IMR-90 (cell line): ENCODE results near the gene LYZL2. TPM values are rescaled to one million over a fixed set of nuclear protein-coding genes. Genes with fewer than 3 reads are reported as not detected.

Source experiments
- ATAC-seq: fragments of 200-7000 bp; cut with Tn5 transposase; 2 replicates; pipeline ENCODE4 v1.9.1; 2020; ENCODE audit warnings: low read depth, mild to moderate bottlenecking, moderate library complexity
- BruUV-seq: library from RNA; stranded (reverse); fragments of 400-500 nt; replicated peaks from 2 replicates; lab custom pipeline; 2021; lab: Mats Ljungman, UMichigan
- CTCF ChIA-PET: fragments of 300-600 bp; formaldehyde crosslinking; extraction: SDS; loops from one replicate; lab custom pipeline; 2021; ENCODE audit warnings: antibody characterized with exemption; lab: Yijun Ruan, JAX
- POLR2A ChIA-PET: fragments of 300-600 bp; sonication (Branson Sonifier 250); formaldehyde crosslinking; loops from one replicate; lab custom pipeline; 2022; ENCODE audit warnings: antibody characterized with exemption; ENCODE audit not compliant: unreplicated experiment; lab: Charles Lee
- DNase-seq: peaks from one replicate; pipeline ENCODE4 v3.0.0; 2013
- H2AFZ ChIP-seq: replicated peaks from 2 replicates; pipeline ENCODE3; 2013; ENCODE audit warnings: low read length, mild to moderate bottlenecking; ENCODE audit not compliant: poor library complexity
- H2AK5ac ChIP-seq: 2 replicates; pipeline ENCODE4 v1.6.1; 2013; ENCODE audit warnings: low read depth, low read length, inconsistent platforms
- H2AK9ac ChIP-seq: replicated peaks from 2 replicates; pipeline ENCODE3; 2013; ENCODE audit warnings: mild to moderate bottlenecking, low read depth, low read length, moderate library complexity; ENCODE audit not compliant: poor library complexity
- H2BK120ac ChIP-seq: 2 replicates; pipeline ENCODE4 v1.6.1; 2013; ENCODE audit warnings: low read depth, low read length, inconsistent platforms
- H2BK15ac ChIP-seq: 3 replicates; pipeline ENCODE4 v1.6.1; 2013; ENCODE audit warnings: low read depth, low read length, inconsistent platforms
- H2BK20ac ChIP-seq: 2 replicates; pipeline ENCODE4 v1.6.1; 2013; ENCODE audit warnings: low read depth, mild to moderate bottlenecking, inconsistent platforms, low read length, moderate library complexity
- H2BK5ac ChIP-seq: 2 replicates; pipeline ENCODE4 v1.6.1; 2013; ENCODE audit warnings: mild to moderate bottlenecking, low read depth, low read length, inconsistent platforms; ENCODE audit not compliant: poor library complexity, severe bottlenecking
- H3K14ac ChIP-seq: replicated peaks from 2 replicates; pipeline ENCODE4 v1.6.1; 2013; ENCODE audit warnings: low read depth, low read length, inconsistent platforms
- H3K18ac ChIP-seq: 2 replicates; pipeline ENCODE4 v1.6.1; 2013; ENCODE audit warnings: low read depth, low read length, control low read depth
- H3K23ac ChIP-seq: 2 replicates; pipeline ENCODE4 v1.6.1; 2013; ENCODE audit warnings: low read depth, low read length, inconsistent platforms
- H3K27ac ChIP-seq: 2 replicates; pipeline ENCODE4 v1.5.1; 2013; ENCODE audit warnings: mild to moderate bottlenecking, control low read depth, low read length; ENCODE audit not compliant: insufficient read depth
- H3K27me3 ChIP-seq: 2 replicates; pipeline ENCODE4 v1.6.1; 2013; ENCODE audit warnings: low read length; ENCODE audit not compliant: control insufficient read depth, insufficient read depth
- H3K36me3 ChIP-seq: 2 replicates; pipeline ENCODE4 v1.6.1; 2013; ENCODE audit warnings: low read length, mixed read lengths; ENCODE audit not compliant: control insufficient read depth, insufficient read depth
- H3K4ac ChIP-seq: 2 replicates; pipeline ENCODE4 v1.6.1; 2013; ENCODE audit warnings: low read depth, low read length, inconsistent platforms
- H3K4me1 ChIP-seq: 2 replicates; pipeline ENCODE4 v1.6.1; 2013; ENCODE audit warnings: low read length, mixed read lengths; ENCODE audit not compliant: control insufficient read depth, insufficient read depth
- H3K4me2 ChIP-seq: 2 replicates; pipeline ENCODE4 v1.6.1; 2013; ENCODE audit warnings: low read depth, mild to moderate bottlenecking, control low read depth, low read length, moderate library complexity
- H3K4me3 ChIP-seq: 2 replicates; pipeline ENCODE4 v1.5.1; 2013; ENCODE audit warnings: low read depth, mild to moderate bottlenecking, control low read depth, low read length, moderate library complexity; ENCODE audit not compliant: insufficient read depth
- H3K56ac ChIP-seq: 2 replicates; pipeline ENCODE4 v1.6.1; 2013; ENCODE audit warnings: low read length, inconsistent platforms; ENCODE audit not compliant: insufficient read depth; ENCODE audit errors: extremely low read depth
- H3K79me1 ChIP-seq, 2 experiments: 2 replicates each; pipeline ENCODE4 v1.6.1; 2013; ENCODE audit warnings: low read length in 2 of 2, inconsistent platforms in 1 of 2, low read depth in 1 of 2
- H3K9ac ChIP-seq: 2 replicates; pipeline ENCODE4 v1.6.1; 2013; ENCODE audit warnings: low read depth, low read length, control low read depth
- H3K9me1 ChIP-seq: 2 replicates; pipeline ENCODE4 v1.6.1; 2013; ENCODE audit warnings: low read length, inconsistent platforms; ENCODE audit not compliant: insufficient read depth
- H3K9me3 ChIP-seq: 2 replicates; pipeline ENCODE4 v1.6.1; 2013; ENCODE audit warnings: low read length; ENCODE audit not compliant: control insufficient read depth, insufficient read depth
- H4K20me1 ChIP-seq: 2 replicates; pipeline ENCODE4 v1.6.1; 2013; ENCODE audit warnings: low read length, inconsistent platforms; ENCODE audit not compliant: insufficient read depth
- H4K5ac ChIP-seq: 2 replicates; pipeline ENCODE4 v1.6.1; 2013; ENCODE audit warnings: mild to moderate bottlenecking, low read depth, low read length, control low read depth
- H4K8ac ChIP-seq, 2 experiments: 2 replicates each; pipeline ENCODE4 v1.6.1; 2013; ENCODE audit warnings: low read depth in 2 of 2, low read length in 2 of 2, control low read depth in 1 of 2, inconsistent platforms in 1 of 2
- H4K91ac ChIP-seq: 2 replicates; pipeline ENCODE4 v1.6.1; 2013; ENCODE audit warnings: low read depth, low read length, inconsistent platforms; ENCODE audit not compliant: insufficient read depth
- CEBPB ChIP-seq: IDR thresholded peaks from 2 replicates; pipeline ENCODE4 v1.6.1; 2012; ENCODE audit warnings: low read depth, low read length, improper control_type of control experiment
- FOS ChIP-seq: fragments of 150-350 bp; IDR thresholded peaks from 2 replicates; pipeline ENCODE4 v1.6.1; 2016; ENCODE audit warnings: low read depth, low read length
- MAFK ChIP-seq: IDR thresholded peaks from 2 replicates; pipeline ENCODE4 v1.6.1; 2012; ENCODE audit warnings: low read depth, low read length, improper control_type of control experiment
- POLR2A ChIP-seq: IDR thresholded peaks from 2 replicates; pipeline ENCODE4 v1.6.1; 2012; ENCODE audit warnings: mild to moderate bottlenecking, low read depth, low read length
- RCOR1 ChIP-seq: IDR thresholded peaks from 2 replicates; pipeline ENCODE4 v1.6.1; 2012; ENCODE audit warnings: mild to moderate bottlenecking, low read length, improper control_type of control experiment; ENCODE audit not compliant: insufficient replicate concordance
- SMC3 ChIP-seq: fragments of 150-350 bp; IDR thresholded peaks from 2 replicates; pipeline ENCODE4 v1.6.1; 2016; ENCODE audit warnings: low read depth, mild to moderate bottlenecking, antibody characterized with exemption, low read length, moderate library complexity
- USF2 ChIP-seq: fragments of 150-350 bp; IDR thresholded peaks from 2 replicates; pipeline ENCODE4 v1.6.1; 2017; ENCODE audit warnings: mild to moderate bottlenecking, antibody characterized with exemption, low read length, low read depth
- WGBS, 2 experiments: methylation state at CpG; one replicate each; pipeline versions ENCODE4 v1.1.5 to v1.1.7; 2013; ENCODE audit warnings: missing lambda C conversion rate in 2 of 2; ENCODE audit not compliant: insufficient read length in 1 of 2; ENCODE audit errors: extremely low coverage in 2 of 2; 5-methylcytosine and 5-hydroxymethylcytosine counted together
- dilution Hi-C: fragments of 300-500 bp; cut with HindIII; formaldehyde crosslinking; loops from one replicate; pipeline ENCODE4 v1.14.3; 2018; ENCODE audit warnings: low sequenced_read_pairs; ENCODE audit not compliant: unreplicated experiment
- in situ Hi-C: fragments of 300-500 bp; cut with MboI; formaldehyde crosslinking; loops from 3 replicates; pipeline ENCODE4 v1.14.3; 2019; ENCODE audit warnings: low sequenced_read_pairs, inconsistent platforms, mixed read lengths
- intact Hi-C: fragments of 100-400 bp; cut with micrococcal nuclease; formaldehyde crosslinking; loops from 2 replicates; pipeline ENCODE4 v1.10.0; 2022
- polyA plus RNA-seq, 3 experiments: library from polyadenylated mRNA; depleted of rRNA; stranded (reverse); fragments of >200 nt; gene quantifications; 2 replicates each; pipeline ENCODE4 v1.2.3, GENCODE V29; 2012; ENCODE audit warnings: low replicate concordance in 1 of 3
- total RNA-seq: library from RNA; depleted of rRNA; stranded (reverse); fragments of >200 nt; gene quantifications from 2 replicates; pipeline ENCODE4 v1.2.3, GENCODE V29; 2012
- TF ChIP-seq, protein P1 (sequence below): fragments of 150-350 bp; IDR thresholded peaks from 2 replicates; pipeline ENCODE4 v1.6.1; 2016; ENCODE audit warnings: low read depth, mild to moderate bottlenecking, low read length, moderate library complexity, borderline replicate concordance

Gene LYZL2
- total and polyA plus RNA-seq, 2 of the 4 experiments (the other 2 are of a cell fraction): not detected

DNA sequence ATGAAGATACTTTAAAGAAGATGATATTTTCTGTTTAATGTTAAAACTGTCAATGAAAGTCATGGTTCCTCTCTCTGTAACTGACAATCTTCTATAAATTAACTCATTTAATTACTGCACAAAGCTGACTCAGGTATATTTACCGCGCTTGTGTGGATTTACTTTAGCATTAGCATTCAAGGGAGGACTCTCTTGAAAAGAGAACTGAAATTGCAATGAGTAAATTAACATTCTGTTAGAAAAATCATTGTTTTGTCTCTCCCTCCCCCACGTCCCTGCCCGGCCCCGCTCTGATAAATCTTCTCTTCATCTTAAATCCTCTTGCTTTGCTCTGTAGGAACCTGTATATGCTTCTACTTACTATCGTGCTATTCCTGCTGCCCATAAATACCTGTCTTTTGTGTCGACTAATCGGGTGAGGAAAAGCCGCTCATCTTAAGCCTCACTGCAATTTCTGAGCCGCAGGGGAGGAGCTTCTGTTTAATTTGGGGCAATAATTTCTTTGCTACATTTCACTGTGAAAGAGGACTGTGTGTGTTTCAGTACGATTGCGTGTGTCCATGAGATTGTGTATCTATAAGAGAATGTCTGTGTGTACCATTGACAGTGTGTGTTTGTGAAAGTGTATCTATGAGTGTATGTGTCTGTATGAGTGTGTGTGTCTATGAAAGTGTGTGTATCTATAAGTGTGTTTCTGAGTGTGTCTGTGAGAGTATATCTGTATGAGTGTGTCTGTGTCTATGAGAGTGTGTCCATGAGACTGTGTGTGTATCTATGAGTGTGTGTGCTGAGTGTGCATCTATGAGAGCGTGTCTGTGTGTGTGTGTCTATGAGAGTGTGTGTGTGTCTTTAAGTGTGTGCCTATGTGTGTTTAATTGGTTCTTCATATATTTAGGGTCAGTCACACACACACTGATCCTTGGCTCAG, 46.5 kb upstream of the LYZL2 start:
- H3K9ac ChIP-seq: no peak overlapping the region
- H4K8ac ChIP-seq: no peak overlapping the region
- H2BK20ac ChIP-seq: no peak overlapping the region
- H4K20me1 ChIP-seq: no peaks in the 10 kb centered on the region
- ATAC-seq (no peak), DNase-seq (no peak)
- no peak overlapping the region for H3K4ac ChIP-seq
- peak overlapping the region; percentile 92; the same call in 1 of the 2 replicates for H3K14ac ChIP-seq
- H2BK15ac ChIP-seq: no peak overlapping the region
- intact Hi-C loops (no loop called here), in situ Hi-C loops (no loop called here), dilution Hi-C loops (no loop called here)
- no peaks in the 10 kb centered on the region for H3K36me3 ChIP-seq
- no peaks in the 10 kb centered on the region for H3K4me1 ChIP-seq
- no peaks in the 10 kb centered on the region; the same call in 1 of the 2 replicates for H3K9me1 ChIP-seq
- no peaks in the 10 kb centered on the region for H3K27me3 ChIP-seq
- BruUV-seq: no TSS peak
- POLR2A ChIA-PET: no interaction called here
- WGBS, 2 experiments: 76% methylated on average over 3 of the region's 13 CpGs; no CpG with 5 or more reads in 1 of the 2 experiments
- H3K4me2 ChIP-seq: no peak overlapping the region
- H2AFZ ChIP-seq: no peak overlapping the region
- CTCF ChIA-PET: interaction anchor here (0.5 kb wide), 1 partner anchor 1574 kb away, joined by 3 read pairs; no protein-coding TSS in a partner anchor
- no peaks in the 10 kb centered on the region for H3K79me1 ChIP-seq
- H3K4me3 ChIP-seq: no peak overlapping the region
- H2AK5ac ChIP-seq: peak overlapping the region; percentile 63; the same call in 1 of the 2 replicates
- no peaks in the 10 kb centered on the region for H3K9me3 ChIP-seq
- no peak overlapping the region for H2BK120ac ChIP-seq
- TF ChIP-seq CEBPB (no peak), RCOR1 (no peak), POLR2A (no peak), MAFK (no peak), USF2 (no peak), SMC3 (no peak), FOS (no peak)
- TF ChIP-seq, protein P1, sequence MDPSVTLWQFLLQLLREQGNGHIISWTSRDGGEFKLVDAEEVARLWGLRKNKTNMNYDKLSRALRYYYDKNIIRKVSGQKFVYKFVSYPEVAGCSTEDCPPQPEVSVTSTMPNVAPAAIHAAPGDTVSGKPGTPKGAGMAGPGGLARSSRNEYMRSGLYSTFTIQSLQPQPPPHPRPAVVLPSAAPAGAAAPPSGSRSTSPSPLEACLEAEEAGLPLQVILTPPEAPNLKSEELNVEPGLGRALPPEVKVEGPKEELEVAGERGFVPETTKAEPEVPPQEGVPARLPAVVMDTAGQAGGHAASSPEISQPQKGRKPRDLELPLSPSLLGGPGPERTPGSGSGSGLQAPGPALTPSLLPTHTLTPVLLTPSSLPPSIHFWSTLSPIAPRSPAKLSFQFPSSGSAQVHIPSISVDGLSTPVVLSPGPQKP: no peak
- no peak overlapping the region for H3K56ac ChIP-seq
- peak overlapping the region; percentile 66; the same call in 1 of the 2 replicates for H3K23ac ChIP-seq
- no peak overlapping the region for H2AK9ac ChIP-seq
- H3K27ac ChIP-seq: no peak overlapping the region
- peak overlapping the region; percentile 33 for H2BK5ac ChIP-seq
- H4K5ac ChIP-seq: no peak overlapping the region
- H4K91ac ChIP-seq: no peak overlapping the region
- no peak overlapping the region for H3K18ac ChIP-seq
